HG03135 (cell line): ENCODE data around the gene SRXN1.
"Not testable (repeated sequence)": the region's sequence is repeated elsewhere in the genome, so short reads cannot be mapped to it uniquely, and the experiment has no call there.

Source experiments
- ATAC-seq: cut with Tn5 transposase; IDR thresholded peaks from one replicate; pipeline ENCODE4 v1.9.1; 2021; ENCODE audit warnings: mild to moderate bottlenecking, moderate library complexity; ENCODE audit not compliant: unreplicated experiment

SRXN1 gene

DNA sequence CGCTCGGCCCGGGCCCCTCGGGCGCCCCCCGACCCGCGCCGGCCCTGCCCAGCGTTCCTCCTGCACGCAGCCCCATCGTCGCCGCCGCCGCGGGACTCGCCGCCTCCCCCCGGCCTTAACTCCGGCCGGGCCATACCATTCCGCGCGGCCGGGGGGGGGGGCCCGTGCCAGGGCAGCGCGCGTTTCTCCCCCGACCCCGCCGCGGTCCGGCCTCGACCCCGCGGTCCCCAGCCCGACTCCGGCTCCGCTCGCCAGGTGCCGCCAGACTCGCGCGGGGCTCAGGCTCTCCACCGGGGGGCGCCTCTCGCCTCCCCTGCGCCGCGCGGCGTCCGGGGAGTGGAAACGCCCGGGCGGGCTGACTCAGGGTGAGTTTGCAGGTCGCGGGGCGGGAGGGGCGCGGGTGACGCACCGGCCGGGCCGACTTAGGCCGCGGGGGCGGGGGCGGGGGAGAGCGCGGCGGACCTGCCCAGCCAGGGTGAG, at the start of gene SRXN1:
Gene SRXN1, minus strand, starts transcription at position 91 of the 480 bp plus-strand sequence. Its CDS starts 15 bp downstream, at position 76.
- ATAC-seq = peak; percentile 82

DNA sequence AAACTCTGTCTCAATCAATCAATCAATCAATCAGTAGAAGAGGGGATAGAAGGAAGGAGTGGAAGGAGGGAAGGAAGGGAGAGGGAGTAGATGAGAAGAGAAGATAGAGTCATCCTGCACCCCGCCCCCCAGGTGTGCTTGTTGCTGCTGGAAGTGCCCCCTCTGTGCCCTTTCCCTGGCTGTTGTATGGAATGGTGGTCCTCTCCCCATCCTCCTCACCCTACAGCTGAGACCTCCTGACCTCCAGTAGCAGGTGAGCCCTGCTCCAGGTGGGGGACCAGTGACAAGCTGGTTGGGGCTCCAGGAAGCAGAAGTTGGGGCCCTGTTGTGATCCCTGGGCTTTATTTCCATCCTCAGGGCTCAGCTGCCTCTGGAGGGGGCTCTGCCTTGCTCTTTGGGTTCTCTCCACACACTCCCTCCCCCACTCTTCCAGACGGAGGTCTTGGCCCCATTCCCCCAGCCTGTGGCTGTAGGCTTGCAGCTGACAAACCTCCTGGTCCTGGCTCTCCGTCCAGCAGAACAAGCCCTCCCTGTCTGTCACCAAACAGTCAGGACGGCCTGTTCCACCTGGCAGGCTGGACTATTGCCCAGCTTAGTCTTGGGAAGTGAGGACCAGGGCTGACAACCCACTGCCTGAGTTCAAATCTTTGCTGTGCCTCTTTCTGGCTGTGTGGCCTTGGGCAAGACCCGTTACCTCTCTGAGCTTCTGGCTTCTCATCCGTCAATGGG, 48.6 kb upstream of the SRXN1 start:
- no peak for ATAC-seq

GRCh38 chr20:699811-700338, 46.9 kb upstream of the SRXN1 start:
- ATAC-seq = no peak

- ATAC-seq = no peak
Observed at GRCh38 chr20:699342-699741, 46.3 kb upstream of the SRXN1 start.

- ATAC-seq = no peak
Observed at GRCh38 chr20:698276-698675, 45.3 kb upstream of the SRXN1 start.

GRCh38 chr20:697826-698225, 44.8 kb upstream of the SRXN1 start:
- ATAC-seq = no peak

GRCh38 chr20:695165-695866, 42.3 kb upstream of the SRXN1 start:
- ATAC-seq = no peak

- no peak for ATAC-seq
Observed at GRCh38 chr20:694496-694895, 41.5 kb upstream of the SRXN1 start.

- ATAC-seq = not testable (repeated sequence)
Observed at GRCh38 chr20:693786-694185, 40.8 kb upstream of the SRXN1 start.

DNA sequence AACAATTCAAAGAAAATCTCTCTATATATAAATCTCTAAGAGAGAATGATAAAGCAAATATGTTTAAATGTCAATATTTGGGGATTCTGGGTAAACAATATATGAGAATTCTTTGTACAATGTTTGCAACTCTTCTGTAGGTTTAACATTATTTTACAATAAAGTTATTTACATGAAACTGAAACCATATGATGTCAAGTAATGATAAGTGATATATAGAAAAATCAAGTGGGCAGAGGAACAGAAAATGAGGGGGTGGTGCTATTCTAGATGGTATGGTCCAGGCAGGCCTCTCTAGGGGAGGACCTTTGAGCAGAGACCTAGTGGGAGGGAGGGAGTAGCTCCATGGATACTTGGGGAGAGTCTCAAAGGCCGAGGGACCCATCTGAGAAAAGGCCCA, 39.0 kb upstream of the SRXN1 start:
- ATAC-seq = no peak

GRCh38 chr20:689947-690346, 36.9 kb upstream of the SRXN1 start:
- no peak for ATAC-seq

DNA sequence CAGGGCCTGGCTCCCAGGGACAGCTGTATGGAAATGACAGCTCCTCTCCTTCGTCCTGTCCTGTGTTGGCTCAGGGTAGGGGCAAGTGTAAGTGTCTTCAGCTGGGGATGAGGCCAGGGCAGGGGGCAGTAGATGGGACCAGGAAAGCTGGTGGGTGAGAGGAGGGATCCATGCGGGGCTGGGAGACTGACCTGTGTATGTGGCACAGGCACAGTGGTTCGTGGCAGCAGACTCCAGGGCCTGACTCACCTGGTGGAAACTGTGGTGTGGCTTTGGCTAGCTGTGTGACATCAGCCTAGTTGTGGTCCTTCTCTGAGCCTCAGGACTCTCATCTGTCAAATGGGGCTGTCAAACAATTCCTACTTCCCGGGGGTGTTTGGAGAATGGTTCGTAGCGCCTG, 36.3 kb upstream of the SRXN1 start:
- no peak for ATAC-seq

GRCh38 chr20:688809-689212, 35.8 kb upstream of the SRXN1 start:
- no peak for ATAC-seq

- ATAC-seq = no peak
Observed at GRCh38 chr20:687468-688203, 34.6 kb upstream of the SRXN1 start.

GRCh38 chr20:684676-685319, 31.8 kb upstream of the SRXN1 start:
- ATAC-seq = no peak

- ATAC-seq = no peak
Observed at GRCh38 chr20:682123-682522, 29.1 kb upstream of the SRXN1 start.

- no peak for ATAC-seq
Observed at GRCh38 chr20:680638-681187, 27.7 kb upstream of the SRXN1 start.

DNA sequence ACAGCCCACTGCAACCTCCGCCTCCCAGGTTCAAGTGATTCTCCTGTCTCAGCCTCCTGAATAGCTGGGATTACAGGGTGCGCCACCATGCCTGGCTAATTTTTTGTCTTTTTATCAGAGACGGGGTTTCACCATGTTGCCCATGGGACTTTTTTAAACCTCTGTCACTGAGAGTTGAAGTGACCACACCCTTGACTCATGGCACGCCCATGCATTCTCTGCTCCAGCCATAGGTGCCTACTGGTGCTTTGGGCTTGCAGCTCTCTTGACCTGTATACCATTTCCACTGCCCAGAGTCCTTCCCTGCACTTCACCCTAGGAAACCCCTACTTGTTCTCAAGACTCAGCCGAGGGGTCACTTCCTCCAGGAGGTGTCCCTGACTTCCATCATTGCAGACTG, 25.0 kb upstream of the SRXN1 start:
- no peak for ATAC-seq

DNA sequence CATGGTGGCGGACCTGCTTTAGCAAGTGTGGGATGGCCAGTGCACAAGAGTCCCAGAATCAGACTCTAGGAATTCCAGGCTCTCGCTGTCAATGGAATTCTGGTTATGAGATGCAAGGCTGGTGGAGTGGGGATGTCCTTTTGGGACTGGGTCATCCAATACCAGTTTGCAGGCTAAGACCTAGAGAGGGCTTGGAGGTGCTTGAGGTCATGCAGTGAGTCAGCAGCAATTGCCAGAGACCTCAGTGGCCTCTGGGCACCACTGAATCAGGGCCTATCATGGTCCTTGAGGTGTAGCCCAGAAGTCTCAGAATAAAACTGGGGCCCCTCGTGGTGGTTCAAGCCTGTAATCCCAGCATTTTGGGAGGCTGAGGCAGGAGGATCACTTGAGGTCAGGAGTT, 24.0 kb upstream of the SRXN1 start:
- ATAC-seq = no peak

DNA sequence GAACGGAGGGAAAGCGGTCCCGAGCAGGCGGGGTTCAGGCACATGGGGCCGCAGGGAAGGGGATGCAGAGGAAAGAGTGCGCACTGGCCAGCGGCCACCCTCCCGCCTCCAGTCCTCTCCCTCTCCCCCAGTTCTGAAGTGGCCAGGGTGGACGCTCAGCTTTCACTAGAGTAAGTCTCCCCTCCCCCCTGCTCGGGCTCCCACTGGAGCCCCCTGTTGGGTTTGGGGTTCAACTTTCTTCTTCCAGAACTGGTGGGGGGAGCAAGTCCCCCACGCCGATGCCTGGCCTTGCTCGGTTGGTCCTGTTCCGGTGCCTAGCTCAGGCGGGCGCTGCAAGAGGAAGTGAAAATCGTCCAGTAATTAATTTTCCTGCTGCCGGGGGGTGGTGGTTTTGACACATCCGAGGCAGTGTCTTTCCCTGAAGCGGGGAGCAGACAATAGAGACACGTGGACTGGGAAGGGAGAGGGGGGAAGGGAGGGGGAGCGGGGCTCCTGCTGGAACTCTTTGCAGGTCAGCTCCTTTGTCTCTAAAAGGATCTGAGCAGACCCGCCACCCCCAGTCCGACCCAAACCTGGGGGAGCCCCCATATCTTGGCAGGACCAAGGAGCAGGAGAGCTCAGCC, 23.4 kb upstream of the SRXN1 start:
- ATAC-seq = no peak
